ENCODE results near the gene KRTAP5-8.

DNA sequence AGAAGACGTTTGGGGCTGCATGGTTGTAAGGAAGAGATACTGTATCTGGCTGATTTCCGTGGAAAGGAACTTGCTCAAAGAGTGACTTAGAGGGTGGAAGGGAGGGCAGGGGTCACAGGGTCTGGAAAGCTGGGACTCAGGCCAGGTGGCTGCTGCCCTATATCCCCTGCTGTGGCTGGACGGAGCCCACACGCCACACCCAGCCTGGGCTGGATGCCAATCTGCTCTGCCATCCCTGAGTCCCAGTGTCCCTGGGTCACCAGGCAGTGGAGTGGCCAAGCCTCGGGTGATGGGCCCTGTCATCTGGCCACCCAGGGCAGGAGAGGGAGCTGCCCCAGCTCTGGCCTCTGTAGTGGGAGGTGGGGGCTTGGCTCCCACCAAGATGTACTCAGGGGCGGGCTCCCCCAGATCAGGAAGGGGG, 37.2 kb upstream of the KRTAP5-8 start:
- TF ChIP-seq, protein P1, sequence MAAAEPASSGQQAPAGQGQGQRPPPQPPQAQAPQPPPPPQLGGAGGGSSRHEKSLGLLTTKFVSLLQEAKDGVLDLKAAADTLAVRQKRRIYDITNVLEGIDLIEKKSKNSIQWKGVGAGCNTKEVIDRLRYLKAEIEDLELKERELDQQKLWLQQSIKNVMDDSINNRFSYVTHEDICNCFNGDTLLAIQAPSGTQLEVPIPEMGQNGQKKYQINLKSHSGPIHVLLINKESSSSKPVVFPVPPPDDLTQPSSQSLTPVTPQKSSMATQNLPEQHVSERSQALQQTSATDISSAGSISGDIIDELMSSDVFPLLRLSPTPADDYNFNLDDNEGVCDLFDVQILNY (CRISPR knock-in tag; IDR thresholded peaks at IDR 0.05): no peak
- no peak for TF ChIP-seq GABPA (tag; conservative IDR thresholded peaks at IDR 0.05; ENCODE audit: low read depth)
